SK-MEL-5 (cell line): ENCODE measurements around the gene SPATA19. TPM values are rescaled to one million over a fixed set of nuclear protein-coding genes. Genes with fewer than 3 reads are reported as not detected.

ENCODE experiments used
- DNase-seq: peaks from one replicate; pipeline ENCODE4 v3.0.0-alpha.2; 2016; ENCODE audit warnings: low read depth, low spot score
- in situ Hi-C: cut with HindIII; loops from 2 replicates; pipeline ENCODE4 v1.10.0; 2016; ENCODE audit warnings: low sequenced_read_pairs, high pct_unique_total_duplicates, low pct_unique_long_range_greater_than_20kb
- total RNA-seq: library from RNA; depleted of rRNA; stranded (reverse); fragments of >200 nt; shearing (Covaris generic); gene quantifications from 2 replicates; pipeline ENCODE4 v1.2.3, GENCODE V29; 2014; rRNA removed

Gene SPATA19
- total RNA-seq, 1 experiment from 2014 or later, result not detected

GRCh38 chr11:133801356-133801755, 44.0 kb downstream of the SPATA19 start:
- DNase-seq, result no peak
- in situ Hi-C loops, result no loop called here

DNA sequence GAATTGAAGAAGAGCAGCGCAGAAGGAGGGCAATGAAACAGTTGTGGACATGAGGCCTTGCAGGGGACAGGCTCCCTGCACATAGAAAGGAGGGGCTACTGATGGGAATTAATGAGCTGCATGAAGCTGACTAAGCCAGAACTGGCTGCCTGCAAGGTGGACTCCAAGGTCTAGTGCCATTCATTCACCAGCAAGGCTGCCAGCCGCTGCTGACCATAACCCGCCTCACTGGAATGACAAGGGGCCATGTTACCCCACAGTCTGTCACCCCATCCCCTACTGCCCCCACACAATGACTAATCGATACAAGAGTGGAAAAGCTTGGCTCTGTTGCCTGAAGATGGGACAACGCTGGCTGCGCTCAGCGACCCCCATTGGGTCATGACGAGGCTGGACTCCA, 44.6 kb downstream of the SPATA19 start:
- DNase-seq, result no peak
- in situ Hi-C loops, result no loop called here

DNA sequence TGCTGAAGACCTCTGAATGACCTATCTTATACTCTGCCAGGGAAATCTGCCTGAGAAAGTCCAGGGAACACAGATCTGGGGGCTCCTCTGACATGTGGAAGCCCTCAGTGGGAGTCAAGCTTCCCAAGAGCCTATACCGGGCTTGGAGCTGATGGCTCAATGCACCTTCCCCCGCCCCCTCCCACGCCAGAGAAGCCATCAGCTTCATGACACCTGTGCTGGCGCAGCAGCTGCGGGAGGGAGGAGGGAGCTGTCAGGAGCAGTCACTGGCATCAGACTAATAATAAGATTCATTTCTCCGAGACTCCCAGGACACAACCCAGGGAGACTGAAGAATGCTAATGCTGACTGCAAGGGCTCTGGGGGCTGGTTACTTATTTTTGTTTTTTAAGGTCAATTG, 47.8 kb downstream of the SPATA19 start:
- DNase-seq, result no peak
- in situ Hi-C loops, result no loop called here

- in situ Hi-C loops, result no loop called here
- DNase-seq, result no peak
These were observed 49.1 kb downstream of the SPATA19 start for GRCh38 chr11:133796043-133796795.

- DNase-seq, result no peak
- in situ Hi-C loops, result no loop called here
These were observed 50.2 kb downstream of the SPATA19 start for GRCh38 chr11:133795088-133795487.

DNA sequence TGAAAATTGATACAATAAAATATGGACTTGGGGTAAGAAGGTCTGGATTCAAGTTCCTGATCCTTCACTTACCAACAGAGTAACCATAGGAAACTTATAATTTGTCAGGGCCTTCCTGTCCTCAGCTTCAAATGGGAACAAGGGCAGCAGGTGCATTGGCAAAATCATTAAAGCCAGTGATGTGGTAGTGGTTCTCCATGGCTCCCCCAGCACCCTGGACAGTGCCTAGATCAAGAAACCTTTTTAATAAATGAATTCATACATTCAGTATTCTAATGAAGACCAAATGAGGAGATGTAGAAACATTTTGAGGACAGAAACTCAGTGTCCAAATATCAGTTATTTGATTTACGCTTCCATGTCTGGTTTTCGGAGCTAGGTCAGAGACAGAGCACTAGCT, 51.1 kb downstream of the SPATA19 start:
- DNase-seq, result no peak
- in situ Hi-C loops, result no loop called here

DNA sequence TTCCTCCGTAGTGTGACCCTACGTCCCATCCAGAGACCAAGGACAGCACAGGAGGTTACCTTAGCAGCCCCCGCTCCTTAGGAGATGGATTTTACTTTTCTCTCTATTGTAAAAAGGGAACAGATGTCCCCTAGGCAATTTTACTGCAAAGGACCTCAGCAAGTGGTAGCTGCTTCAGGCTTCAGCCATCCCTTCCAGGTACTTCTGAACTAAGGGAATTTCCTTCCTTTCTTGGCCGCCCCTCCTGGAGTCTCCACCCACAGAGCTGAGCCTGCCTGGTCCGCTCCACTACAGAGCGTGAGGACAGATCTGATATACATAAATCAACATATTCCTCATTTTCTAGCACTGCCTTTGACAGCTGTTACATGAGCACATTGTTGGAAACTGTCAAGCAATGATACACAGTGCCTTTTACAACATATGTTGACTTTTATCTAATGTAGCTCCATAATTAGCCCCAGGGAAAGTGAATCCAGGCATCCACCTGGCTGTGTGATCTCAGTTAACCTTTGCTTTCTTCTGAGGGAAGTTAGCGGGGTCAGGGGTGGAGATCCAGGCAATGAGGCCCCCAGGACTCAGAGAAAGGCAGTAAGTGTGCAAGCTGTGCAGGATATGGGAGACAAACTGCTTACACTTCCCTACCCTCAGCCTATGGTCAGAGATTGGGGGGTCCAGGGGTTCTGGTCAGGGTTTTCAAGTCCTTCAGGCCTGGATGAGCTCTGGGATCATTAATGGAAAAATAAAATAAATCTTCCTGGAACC, 51.9 kb downstream of the SPATA19 start:
- in situ Hi-C loops, result no loop called here
- DNase-seq, result no peak

DNA sequence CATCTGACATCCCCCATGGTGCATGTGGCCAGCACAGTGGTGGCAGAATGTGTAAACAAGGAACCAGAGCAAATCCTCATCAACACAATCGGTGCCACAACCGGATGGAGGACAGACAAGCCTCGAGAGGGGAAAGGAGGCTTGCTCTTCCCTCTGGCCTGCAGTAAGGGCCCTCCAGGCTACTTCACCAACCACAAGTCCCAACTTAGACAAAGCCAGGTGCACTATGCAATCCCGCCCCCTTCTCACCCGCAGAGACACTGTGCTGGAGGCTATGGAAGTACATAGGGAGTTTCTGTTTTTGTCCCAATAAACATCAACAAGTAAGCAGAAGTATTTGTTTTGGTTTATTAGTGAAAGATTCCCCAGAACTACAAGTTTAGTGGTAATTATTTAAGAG, 54.3 kb downstream of the SPATA19 start:
- in situ Hi-C loops, result no loop called here
- DNase-seq, result no peak

Other genes with a start within 250 kb of the SPATA19 start
- gene IGSF9B, start 111.5 kb upstream of the SPATA19 start, total RNA-seq, result 0.61 and 1.4 TPM in 2 replicates
- 70.7 and 72.2 TPM in 2 replicates for gene JAM3, start 223.6 kb upstream of the SPATA19 start, total RNA-seq